ENCODE measurements around the gene COX19.

COX19 gene

GRCh38 chr7:922334-923107 lies 52.8 kb downstream of the COX19 start:
- DNase-seq, result no peak

GRCh38 chr7:921581-922333 lies 53.6 kb downstream of the COX19 start:
- no peak for DNase-seq

GRCh38 chr7:921071-921461 lies 54.3 kb downstream of the COX19 start:
- no peak for DNase-seq

GRCh38 chr7:920351-921070 lies 54.8 kb downstream of the COX19 start:
- DNase-seq, result no peak

- DNase-seq, result no peak
These were observed 55.4 kb downstream of the COX19 start for GRCh38 chr7:919924-920341.

GRCh38 chr7:919114-919442 lies 56.3 kb downstream of the COX19 start:
- no peak for DNase-seq

GRCh38 chr7:918441-919113 lies 56.8 kb downstream of the COX19 start:
- DNase-seq, result no peak

- no peak for DNase-seq
These were observed 57.3 kb downstream of the COX19 start for GRCh38 chr7:918118-918425.

- DNase-seq, result no peak
These were observed 57.9 kb downstream of the COX19 start for GRCh38 chr7:917255-918117.

GRCh38 chr7:916291-916941 lies 58.9 kb downstream of the COX19 start:
- no peak for DNase-seq

Measured in cortex of kidney (tissue), 1 donor.